NB4 (cell line): ENCODE measurements around the gene ZC3H12D.

ENCODE experiments used
- DNase-seq: peaks from one replicate; pipeline ENCODE4 v3.0.0; 2010; ENCODE audit warnings: low read depth
- H3K4me3 ChIP-seq: one replicate; pipeline ENCODE4 v1.5.1; 2011; ENCODE audit warnings: mild to moderate bottlenecking, low read depth, low read length, moderate library complexity
- MAX ChIP-seq: IDR thresholded peaks from 2 replicates; pipeline ENCODE4 v1.6.1; 2011; ENCODE audit warnings: low read depth, low read length
- MYC ChIP-seq: IDR thresholded peaks from 2 replicates; pipeline ENCODE4 v1.6.1; 2011; ENCODE audit warnings: low read depth, low read length
- POLR2A ChIP-seq: IDR thresholded peaks from 2 replicates; pipeline ENCODE4 v1.6.1; 2011; ENCODE audit warnings: mild to moderate bottlenecking; ENCODE audit not compliant: insufficient read length; ENCODE audit errors: extremely low read depth
- TF ChIP-seq, protein P1 (sequence below): IDR thresholded peaks from one replicate; pipeline ENCODE4 v1.5.1; 2012; ENCODE audit warnings: low read depth, low read length

The ZC3H12D gene

GRCh38 chr6:149431905-149432775, 52.7 kb downstream of the ZC3H12D start:
- peak; percentile 90 for DNase-seq
- TF ChIP-seq MYC (no peak), MAX (peak; percentile 85), POLR2A (no peak)
- TF ChIP-seq, protein P1, sequence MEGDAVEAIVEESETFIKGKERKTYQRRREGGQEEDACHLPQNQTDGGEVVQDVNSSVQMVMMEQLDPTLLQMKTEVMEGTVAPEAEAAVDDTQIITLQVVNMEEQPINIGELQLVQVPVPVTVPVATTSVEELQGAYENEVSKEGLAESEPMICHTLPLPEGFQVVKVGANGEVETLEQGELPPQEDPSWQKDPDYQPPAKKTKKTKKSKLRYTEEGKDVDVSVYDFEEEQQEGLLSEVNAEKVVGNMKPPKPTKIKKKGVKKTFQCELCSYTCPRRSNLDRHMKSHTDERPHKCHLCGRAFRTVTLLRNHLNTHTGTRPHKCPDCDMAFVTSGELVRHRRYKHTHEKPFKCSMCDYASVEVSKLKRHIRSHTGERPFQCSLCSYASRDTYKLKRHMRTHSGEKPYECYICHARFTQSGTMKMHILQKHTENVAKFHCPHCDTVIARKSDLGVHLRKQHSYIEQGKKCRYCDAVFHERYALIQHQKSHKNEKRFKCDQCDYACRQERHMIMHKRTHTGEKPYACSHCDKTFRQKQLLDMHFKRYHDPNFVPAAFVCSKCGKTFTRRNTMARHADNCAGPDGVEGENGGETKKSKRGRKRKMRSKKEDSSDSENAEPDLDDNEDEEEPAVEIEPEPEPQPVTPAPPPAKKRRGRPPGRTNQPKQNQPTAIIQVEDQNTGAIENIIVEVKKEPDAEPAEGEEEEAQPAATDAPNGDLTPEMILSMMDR, result peak; percentile 88
- no peak overlapping the region for H3K4me3 ChIP-seq

DNA sequence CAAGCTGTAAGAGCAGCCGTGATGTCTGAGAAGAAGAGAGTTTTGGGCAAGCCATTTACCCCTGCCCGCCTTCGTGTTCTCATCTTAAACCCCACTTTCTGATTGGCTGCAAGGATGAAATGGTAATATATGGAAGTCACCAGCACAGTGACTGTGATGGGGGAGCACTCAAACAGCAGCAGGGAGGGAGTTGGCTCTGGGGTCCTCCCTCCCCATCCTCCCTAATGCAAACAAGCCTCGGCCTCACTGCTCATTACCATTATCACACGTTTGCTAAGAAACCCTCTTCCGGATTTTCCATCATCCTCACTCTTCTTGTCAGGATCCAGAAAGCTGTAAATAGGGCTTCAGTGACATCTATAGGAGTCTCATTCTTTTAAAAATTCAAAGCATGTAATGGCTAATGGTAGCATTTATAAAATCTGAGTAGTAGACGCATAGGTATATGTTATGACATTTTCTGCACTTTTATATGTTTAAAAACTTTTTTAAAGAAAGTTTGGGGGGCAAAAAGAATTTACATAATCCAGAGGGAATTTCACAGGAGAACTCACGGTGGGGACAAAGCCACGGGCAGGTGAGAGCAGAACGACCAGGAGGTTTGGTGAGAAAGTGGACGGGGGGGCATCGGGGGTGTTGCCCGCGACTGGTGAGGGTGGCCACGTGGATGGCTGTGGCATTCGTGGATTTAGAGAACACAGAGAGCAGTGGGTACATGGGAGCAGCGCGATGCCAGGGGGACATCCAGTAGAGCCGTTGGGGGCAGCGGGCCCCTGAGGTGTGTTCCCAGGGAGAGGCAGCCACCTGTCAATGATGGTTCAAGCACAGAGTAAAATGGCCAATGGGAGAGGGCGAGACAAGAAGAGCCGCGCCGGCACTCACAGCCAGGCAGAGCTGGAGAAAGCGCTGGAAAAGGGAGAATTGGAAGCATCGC, 55.1 kb downstream of the ZC3H12D start:
- no peak overlapping the region for H3K4me3 ChIP-seq
- TF ChIP-seq POLR2A, result no peak
- no peak for TF ChIP-seq MYC
- no peak for TF ChIP-seq MAX
- TF ChIP-seq, protein P1, result no peak
- DNase-seq, result no peak

GRCh38 chr6:149428606-149429005, 56.2 kb downstream of the ZC3H12D start:
- no peak for TF ChIP-seq MAX
- TF ChIP-seq, protein P1, result no peak
- no peak for TF ChIP-seq POLR2A
- no peak for TF ChIP-seq MYC
- no peak overlapping the region for H3K4me3 ChIP-seq
- DNase-seq, result no peak

- no peak for DNase-seq
- TF ChIP-seq MAX, result no peak
- no peak for TF ChIP-seq POLR2A
- no peak for TF ChIP-seq MYC
- TF ChIP-seq, protein P1, result no peak
- no peak overlapping the region for H3K4me3 ChIP-seq
These were observed 59.1 kb downstream of the ZC3H12D start for GRCh38 chr6:149425754-149426153.

GRCh38 chr6:149425224-149425623, 59.6 kb downstream of the ZC3H12D start:
- DNase-seq, result no peak
- TF ChIP-seq, protein P1, result no peak
- no peak overlapping the region for H3K4me3 ChIP-seq
